Measurements from ENCODE around the gene MOXD1. TPM values are rescaled to one million over a fixed set of nuclear protein-coding genes. Genes with fewer than 3 reads are reported as not detected.
A peak's percentile ranks its signal among the peaks of the same experiment; 100 is the strongest.

The MOXD1 gene
- total RNA-seq: 2.2 TPM
- long read RNA-seq, partial matches to known transcripts: 0 of 2 reads
- long read RNA-seq, other reads (novel, unspliced or antisense): 0 of 2 reads

GRCh38 chr6:132400883-132401617, at the start of gene MOXD1:
Gene MOXD1 (minus strand): TSS chr6:132401475. CDS start chr6:132401426, 49 bp downstream.
- DNase-seq (ENCODE audit: low spot score): peak; percentile 88

- DNase-seq (ENCODE audit: low spot score): no peak
These were observed 45.6 kb upstream of the MOXD1 start for GRCh38 chr6:132446855-132447241.

GRCh38 chr6:132446141-132446854, 45.0 kb upstream of the MOXD1 start:
- no peak for DNase-seq (ENCODE audit: low spot score)

GRCh38 chr6:132445201-132445951, 44.1 kb upstream of the MOXD1 start:
- DNase-seq (ENCODE audit: low spot score): no peak

- no peak for DNase-seq (ENCODE audit: low spot score)
These were observed 41.9 kb upstream of the MOXD1 start for GRCh38 chr6:132443206-132443605.

GRCh38 chr6:132430110-132430509, 28.8 kb upstream of the MOXD1 start:
- no peak for DNase-seq (ENCODE audit: low spot score)

- DNase-seq (ENCODE audit: low spot score): no peak
These were observed 23.9 kb upstream of the MOXD1 start for GRCh38 chr6:132425176-132425575.

GRCh38 chr6:132423839-132424238, 22.6 kb upstream of the MOXD1 start:
- DNase-seq (ENCODE audit: low spot score): no peak

- DNase-seq (ENCODE audit: low spot score): no peak
These were observed 17.1 kb upstream of the MOXD1 start for GRCh38 chr6:132418235-132418965.

- no peak for DNase-seq (ENCODE audit: low spot score)
These were observed 13.5 kb upstream of the MOXD1 start for GRCh38 chr6:132414761-132415160.

GRCh38 chr6:132414322-132414721, 13.0 kb upstream of the MOXD1 start:
- DNase-seq (ENCODE audit: low spot score): no peak

- DNase-seq (ENCODE audit: low spot score): no peak
These were observed 12.2 kb upstream of the MOXD1 start for GRCh38 chr6:132413499-132413802.

- DNase-seq (ENCODE audit: low spot score): no peak
These were observed 11.6 kb upstream of the MOXD1 start for GRCh38 chr6:132412656-132413498.

- DNase-seq (ENCODE audit: low spot score): no peak
These were observed 10.0 kb upstream of the MOXD1 start for GRCh38 chr6:132411296-132411695.

- DNase-seq (ENCODE audit: low spot score): no peak
These were observed 9.6 kb upstream of the MOXD1 start for GRCh38 chr6:132410830-132411229.

- no peak for DNase-seq (ENCODE audit: low spot score)
These were observed 4.1 kb upstream of the MOXD1 start for GRCh38 chr6:132405143-132405915.

GRCh38 chr6:132404736-132405135, 3.5 kb upstream of the MOXD1 start:
- DNase-seq (ENCODE audit: low spot score): no peak

- DNase-seq (ENCODE audit: low spot score): no peak
These were observed 3.1 kb upstream of the MOXD1 start for GRCh38 chr6:132404330-132404729.

- peak; percentile 87 for DNase-seq (ENCODE audit: low spot score)
These were observed 477 bp upstream of the MOXD1 start for GRCh38 chr6:132401618-132402285.
